SW480 (cell line): ENCODE data around the gene WDR59.
"Not testable (repeated sequence)": the region's sequence is repeated elsewhere in the genome, so short reads cannot be mapped to it uniquely, and the experiment has no call there.

ENCODE experiments used
- DNase-seq: peaks from one replicate; pipeline ENCODE4 v3.0.0-alpha.2; 2016; ENCODE audit warnings: low spot score

WDR59 gene

DNA sequence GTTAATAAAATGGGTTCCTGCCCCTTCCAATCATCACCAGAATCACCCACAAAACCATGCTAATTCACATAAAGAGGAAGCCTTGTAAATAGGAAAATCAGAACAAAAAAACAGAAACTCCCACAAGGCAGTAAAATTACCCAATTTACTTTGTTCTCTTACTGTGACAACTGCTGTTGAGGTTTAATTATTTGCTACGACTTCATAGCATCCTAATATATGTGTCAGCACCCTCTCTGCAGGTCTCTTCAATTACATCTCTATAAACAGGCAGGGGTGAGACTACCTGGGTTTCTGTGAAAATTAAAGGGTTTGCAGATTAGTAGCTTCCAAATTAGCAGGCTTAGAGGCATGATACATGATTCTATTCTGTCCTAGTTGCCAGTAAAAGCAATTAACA is 2.7 kb downstream of the WDR59 start:
- DNase-seq: no peak

DNA sequence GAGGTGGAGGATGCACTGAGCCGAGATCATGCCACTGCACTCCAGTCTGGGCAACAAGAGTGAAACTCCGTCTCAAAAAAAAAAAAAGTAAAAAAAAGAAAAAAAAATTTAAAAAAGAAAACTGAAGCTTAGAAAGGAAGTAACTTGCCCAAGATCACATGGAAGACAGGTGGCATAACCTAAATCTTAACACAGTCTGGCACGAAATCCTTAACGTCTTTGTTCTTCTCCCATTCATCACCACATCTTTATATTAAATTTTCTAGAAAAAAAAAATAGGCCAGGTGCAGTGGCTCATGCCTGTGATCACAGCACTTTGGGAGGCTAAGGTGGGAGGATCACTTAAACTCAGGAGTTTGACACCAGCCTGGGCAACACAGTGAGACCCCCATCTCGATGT is 9.3 kb downstream of the WDR59 start:
- no peak for DNase-seq

DNA sequence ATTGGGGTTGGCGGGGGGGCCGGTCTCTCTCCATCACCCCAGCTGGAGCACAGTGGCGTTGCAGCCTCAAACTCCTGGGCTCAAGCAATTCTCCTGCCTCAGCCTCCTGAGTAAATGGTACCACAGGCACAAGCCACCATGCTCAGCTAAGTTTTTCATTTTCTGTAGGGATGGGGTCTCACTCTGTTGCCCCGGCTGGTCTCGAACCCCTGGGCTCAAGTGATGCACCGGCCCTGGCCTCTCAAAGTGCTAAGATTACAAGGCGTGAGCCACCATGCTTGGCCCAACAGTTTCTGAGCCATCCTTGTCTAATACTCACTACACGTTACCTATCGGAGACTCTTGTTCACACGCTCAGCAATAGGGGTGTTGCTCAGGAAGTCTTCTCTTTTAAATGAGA is 11.6 kb downstream of the WDR59 start:
- no peak for DNase-seq

DNA sequence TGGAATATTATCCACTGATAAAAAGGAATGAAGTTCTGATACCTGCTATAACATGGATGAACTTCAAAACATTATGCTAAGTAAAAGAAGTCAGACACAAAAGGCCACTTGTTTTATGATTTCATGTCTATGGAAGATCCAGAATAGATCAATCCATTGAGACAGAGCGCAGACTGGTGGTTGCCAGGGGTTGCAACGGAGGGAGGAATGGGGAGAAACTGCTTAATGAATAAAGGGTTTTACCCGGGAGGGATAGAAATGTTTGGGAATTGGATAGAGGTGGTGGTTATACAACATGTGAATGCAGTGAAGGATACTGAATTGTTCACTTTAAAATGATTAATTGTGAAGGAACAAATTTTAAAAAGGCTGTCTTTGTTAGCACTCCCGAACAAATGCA is 30.2 kb downstream of the WDR59 start:
- DNase-seq: no peak

DNA sequence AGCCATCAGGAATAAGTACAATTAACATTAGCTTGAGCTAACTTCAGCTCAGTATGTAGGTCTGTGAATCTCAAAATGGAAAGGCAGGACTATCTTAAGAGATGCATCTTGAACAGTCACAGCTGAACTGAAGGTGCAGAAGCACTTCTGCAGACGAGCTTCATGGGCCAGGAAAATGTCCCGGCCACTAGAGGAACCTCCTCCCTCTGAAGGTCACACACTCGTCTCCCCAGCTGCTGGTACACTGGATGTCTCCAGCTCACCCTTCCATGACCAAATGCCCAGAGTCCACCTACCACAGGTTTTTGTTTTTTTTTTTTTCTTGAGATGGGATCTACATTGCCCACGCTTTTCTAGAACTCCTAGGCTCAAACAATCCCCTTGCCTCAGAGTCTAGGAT is 33.2 kb downstream of the WDR59 start:
- no peak for DNase-seq

DNA sequence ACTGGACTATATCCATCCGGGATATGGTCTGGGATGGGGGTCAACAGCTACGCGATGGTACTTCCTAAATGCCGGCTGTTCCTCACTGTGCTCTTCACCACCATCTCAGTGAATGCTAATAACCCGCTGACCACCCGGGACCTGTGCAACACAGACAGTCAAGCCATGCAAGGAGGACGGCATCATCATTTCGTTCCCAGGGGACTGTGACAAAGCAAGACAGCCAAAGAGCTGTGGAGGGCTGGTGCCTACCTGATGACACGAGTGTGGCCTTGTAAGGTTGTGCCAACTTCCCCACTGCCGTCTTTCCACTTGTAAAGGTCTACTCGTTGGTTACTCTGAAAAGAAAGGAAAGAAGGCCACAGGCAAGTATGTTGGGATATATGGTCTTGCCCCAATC is 33.7 kb downstream of the WDR59 start:
- no peak for DNase-seq

DNA sequence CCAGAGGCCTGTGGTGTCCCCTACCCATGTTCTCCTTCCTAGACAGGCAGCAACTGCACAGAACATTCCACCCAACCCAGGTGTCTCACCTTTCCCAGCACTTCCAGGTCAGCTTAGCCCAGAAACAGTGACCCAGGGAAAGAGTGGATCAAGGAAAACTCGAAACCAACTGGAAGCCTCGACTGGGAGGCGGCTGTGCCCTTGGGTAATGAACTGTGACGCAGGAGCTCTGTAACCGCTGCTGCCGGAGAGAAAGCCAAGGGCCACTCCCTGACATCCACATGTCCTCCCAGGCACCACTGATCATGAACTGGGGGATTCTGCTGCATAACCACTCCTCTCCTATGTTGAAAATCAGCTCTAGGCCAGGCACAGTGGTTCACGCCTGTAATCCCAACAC is 34.4 kb downstream of the WDR59 start:
- no peak for DNase-seq

DNA sequence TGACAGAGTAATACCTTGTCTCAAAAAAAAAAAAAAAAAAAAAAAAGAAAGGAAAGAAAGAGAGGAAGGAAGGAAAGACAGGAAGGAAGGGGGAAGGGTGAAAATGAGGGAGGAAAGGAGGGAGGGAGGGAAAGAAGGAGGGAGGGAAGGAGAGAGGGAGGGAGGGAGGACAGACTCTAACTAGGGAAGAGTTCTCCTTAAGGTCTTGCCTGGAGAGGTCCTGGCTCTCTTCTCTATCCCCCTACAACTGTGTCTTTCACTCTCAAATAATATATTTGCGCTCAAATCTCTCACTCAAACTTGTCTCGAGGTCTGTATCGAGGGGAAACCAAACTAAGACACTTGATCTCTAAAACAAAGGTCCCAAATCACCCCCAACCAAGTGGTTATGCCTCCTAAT is 35.6 kb downstream of the WDR59 start:
- no peak for DNase-seq

DNA sequence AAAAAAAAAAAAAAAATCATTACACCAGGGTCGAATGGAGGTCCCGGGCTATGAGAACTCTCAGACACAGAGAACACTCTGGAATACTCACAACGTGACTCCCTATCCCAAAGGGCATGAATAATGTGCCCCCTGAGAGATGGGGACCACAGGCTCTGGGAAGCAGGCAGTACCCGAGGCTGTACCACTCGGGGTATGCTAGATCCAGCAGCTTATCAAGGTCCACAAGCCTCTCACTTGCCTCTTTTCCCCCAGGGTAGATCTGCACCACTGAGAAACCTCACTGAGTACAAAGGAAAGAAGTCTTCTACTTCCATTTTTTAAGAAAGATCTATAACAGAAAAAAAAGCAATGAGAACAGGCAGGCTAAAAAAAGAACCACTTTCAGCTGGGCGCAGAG is 40.5 kb downstream of the WDR59 start:
- DNase-seq: no peak

DNA sequence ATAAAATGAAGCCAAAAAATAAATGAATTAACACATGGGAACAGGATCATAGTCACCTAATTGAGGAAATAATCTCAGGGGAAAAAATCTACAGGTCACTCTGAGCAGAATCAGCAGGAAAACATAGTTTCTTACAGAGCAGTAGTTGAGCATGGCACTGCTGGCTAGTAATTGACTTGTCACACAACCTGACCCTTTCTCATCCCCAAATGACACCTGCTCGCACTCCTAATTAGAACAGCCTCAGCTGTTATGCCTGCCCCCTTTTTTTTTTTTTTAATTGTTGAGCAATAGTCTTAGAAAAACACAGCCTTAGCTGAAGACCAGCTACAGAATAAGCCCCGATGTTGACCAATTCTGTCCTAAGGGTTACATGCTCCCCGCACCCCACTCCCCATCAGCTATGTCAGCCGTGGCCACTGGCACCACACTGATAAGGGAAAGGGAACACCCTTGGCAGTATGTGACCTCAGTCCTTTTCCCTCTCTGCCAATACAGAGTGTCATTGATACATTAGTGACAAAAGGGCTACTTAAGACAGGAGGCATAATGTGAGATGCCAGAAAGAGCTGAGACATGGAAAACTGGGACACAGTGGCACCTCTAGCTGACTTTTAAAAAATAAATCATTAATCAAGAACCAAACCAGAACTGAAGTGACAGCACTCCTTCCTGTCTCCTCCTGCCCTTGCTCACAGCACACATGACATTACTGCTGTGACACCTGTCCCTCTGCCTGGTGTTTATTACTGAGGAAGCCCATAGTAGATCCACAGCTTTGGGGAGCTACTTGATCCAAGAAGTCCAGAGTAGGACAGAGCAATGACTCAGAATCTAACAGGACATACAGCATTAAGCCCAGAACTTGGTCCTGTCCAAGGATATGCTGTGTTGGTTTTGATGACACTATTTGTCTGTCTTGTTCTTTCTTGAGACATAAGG is 41.7 kb downstream of the WDR59 start:
- no peak for DNase-seq

DNA sequence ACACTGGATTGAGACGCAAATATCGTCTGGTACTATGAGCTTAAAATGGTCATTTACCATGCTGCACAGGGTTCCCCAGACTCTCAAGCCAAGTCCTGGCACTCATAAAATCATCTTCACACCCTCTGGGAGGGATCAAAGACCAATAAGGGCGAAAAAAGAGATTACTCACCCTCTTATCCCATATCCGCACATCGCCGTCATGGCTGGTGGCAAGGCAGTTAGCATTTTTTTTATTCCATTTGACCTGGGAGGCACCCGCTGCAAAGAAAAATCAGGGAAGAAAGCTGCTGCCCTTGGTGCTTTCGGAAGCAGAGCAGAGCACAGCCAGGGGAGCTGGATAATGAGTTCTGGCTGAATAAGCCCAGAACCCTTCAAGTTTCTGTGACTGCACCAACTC is 42.4 kb downstream of the WDR59 start:
- DNase-seq: no peak

DNA sequence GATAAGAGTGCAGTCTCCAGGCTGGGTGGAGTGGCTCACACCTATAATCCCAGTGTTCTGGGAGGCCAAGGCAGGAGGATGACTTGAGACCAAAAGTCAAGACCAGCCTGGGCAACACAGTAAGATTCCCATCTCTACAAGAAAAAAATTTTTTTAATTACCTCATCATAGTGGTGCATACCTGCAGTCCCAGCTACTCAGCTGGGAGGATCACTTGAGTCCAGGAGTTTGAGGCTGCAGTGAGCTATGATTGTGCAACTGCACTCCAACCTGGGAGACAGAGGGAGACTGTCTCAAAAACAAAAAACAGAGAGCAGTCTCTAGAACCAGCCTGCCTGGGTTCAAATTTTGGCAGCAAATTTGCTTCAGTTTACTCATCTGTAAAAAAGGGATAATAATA is 45.2 kb downstream of the WDR59 start:
- no peak for DNase-seq

DNA sequence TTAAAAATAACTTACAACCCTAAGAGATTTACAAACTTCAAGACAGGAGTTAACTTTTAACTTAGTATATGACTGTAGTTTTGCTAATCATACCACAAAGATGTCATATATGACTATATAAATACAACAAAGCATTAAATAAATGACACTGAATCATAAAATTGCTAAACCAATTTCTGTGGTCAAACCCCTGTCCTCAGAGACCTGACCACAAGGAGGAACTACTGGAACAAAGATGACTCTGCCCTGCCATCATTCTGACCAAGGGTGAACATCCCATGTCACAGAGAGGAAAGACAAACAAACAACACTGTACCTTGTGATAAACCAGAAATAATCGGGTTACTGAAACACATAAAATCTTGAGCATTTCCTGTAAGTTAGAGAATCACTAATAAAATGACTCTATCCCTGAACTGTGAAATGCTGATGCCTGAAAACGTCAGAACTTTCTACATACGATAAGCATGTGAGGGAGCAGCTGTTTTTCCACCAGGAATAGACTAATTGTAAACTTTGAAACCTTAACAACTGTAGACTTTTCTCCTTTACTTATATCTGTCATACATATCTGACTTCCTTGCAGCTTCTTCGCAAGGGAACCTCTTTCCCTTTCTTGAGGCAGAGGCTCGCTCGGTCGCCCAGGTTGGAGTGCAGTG is 47.9 kb downstream of the WDR59 start:
- peak; percentile 29 for DNase-seq

DNA sequence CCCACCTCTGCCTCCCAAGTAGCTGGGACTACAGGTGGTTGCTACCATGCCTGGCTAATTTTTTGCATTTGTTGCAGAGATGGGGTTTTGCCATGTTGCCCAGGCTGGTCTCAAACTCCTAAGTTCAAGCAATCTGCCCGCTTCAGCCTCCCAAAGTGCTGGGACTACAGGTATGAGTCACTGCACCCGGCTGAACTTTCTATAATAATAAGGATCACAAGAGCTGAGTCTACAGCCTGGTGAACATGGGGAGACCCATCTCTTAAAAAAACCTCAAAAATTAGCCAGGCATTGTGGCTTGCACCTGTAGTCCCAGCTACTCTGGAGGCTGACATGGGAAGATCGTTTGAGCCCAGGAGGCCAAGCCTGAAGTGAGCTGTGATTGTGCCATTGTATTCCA is 53.5 kb downstream of the WDR59 start:
- no peak for DNase-seq

DNA sequence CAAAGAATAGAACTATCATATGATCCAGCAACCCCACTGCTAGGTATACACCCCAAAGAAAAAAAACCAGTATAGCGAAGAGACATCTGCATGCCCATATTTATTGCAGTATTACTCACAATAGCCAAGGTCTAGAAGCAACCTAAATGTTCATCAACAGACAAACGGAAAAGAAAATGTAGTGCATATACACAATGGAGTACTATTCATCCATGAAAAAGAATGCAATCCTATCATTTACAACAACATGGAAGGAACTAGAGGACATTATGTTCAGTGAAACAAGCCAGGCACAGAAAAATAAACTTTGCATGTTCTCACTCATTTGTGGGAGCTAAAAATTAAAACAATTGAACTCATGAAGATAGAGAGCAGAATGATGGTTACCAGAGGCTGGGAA is 55.3 kb downstream of the WDR59 start:
- DNase-seq: no peak

DNA sequence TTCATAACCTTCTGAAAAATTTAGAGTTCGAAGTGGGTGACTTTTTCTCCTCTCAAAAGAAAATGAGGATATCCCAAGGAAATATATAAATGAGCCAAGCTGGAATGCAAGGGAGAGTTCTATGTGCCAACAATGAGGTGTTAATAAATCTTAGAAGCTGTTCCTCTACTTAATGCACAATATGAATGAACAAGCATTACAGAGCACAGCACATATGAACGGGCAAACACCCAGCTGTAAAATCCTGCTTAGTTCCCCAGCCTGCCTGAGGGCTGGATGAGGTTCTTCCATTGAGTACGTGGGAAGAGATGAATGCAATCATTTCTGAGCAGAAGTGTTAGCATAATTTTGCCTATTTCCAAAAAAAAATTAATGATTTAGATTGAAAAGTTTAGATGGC is 58.1 kb downstream of the WDR59 start:
- DNase-seq: no peak

DNA sequence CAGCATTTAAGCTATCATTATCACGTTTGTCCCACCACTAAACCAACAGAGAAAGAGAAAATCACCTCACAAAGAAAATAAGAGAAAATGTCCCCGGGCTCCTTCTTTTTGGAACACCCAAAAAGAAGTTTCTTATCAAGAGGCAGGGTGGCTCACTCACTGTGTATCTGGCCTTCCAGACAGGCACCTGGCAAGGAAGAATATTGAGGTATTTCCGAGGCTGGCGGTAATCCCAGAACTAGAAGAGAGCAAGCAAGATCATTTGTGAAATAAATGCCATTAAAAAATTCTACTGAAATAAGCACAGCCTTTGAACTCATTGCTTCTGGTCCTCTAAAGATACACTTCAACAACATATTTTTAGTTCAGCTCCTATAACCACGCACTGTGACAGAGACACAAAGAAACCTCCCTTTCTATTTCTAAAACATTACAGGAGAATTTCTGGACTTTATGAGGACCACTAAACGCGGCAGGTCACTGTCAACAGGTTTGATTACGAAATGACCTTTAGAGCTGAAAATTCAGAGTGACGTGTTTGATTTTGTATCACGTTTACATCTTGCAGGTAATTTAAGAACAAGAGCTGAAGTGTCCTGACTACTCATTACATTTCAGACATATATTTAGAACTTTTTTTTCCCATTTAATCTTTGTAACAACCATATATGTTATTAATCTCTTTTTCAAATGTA is 61.0 kb downstream of the WDR59 start:
- DNase-seq: no peak

DNA sequence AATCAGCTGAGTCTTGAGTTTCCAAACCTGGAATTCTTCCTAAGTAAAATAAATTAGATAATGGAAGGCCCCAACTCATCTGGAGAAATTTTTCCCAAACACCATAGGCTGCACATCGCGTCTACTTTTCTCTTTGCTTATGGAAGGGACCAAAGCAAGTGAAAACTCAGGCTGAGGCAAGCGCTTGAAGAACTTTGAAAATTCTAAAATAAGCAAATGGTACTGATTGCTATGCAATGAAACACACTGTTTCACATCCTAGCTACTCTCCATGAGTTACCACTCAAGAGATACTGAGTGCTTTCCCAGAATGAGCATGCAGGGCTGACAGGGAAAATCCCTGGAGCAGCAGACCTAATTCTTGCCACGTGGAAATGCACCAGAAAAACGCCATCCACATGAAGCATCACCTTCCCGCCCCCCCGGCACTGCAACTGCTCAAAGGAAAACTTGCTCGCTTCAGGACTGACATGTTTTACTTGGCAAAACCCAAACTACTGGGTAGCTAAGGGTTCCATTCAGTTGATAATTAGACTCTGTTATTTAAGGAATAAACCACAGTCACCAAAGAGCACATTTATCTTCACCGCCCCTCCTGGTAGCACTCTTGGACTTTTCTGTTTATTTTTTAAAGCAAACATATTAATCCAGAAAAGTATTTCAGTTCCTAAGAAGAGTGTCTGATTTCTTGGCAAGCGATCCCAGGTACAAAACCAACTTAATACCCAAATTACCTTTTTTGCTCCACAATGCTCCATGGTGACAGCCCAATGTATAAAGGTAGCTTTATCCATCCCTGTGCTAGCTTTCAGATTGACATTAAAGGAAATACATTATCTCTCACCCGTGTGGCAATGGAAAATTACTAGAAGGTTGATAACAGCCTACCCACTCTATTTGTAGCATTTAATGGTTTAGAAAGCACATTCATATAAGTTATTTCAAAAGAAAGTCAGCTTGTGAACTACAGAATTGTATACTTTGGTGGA is 62.5 kb downstream of the WDR59 start:
- no peak for DNase-seq

DNA sequence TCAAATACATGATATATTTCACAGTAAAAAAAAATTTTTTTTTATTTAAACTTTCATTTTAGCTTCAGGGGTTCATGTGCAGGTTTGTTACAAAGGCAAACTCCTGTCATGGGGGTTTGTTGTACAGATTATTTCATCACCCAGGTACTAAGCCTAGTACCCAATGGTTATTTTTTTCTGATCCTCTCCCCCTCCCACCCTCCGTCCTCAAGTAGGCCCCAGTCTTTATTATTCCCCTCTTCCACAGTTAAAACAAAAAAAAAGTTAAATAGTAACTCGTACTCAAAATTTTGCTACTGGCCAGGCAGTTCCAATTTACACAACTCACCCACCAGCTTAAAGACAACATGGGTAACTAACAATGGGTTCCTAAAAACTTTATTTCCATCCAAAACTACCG is 63.9 kb downstream of the WDR59 start:
- DNase-seq: no peak

DNA sequence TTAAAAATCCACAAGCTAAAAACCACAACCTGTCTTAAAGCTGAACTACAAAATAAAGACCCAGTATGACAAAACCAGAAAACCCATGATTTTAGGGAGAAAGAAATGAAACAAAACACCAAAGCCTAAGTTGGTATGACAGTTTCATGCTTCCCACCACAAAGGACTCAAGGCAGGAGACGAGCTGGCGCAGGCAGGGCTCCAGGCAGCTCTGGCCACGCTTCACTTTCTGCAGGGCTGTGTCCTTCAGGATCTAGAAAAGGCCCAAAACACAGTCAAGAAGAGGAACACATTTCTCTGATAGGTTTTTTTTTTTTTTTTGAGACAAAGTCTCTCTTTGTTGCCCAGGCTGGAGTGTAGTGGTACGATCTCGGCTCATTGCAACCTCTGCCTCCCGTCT is 75.3 kb downstream of the WDR59 start:
- no peak for DNase-seq

DNA sequence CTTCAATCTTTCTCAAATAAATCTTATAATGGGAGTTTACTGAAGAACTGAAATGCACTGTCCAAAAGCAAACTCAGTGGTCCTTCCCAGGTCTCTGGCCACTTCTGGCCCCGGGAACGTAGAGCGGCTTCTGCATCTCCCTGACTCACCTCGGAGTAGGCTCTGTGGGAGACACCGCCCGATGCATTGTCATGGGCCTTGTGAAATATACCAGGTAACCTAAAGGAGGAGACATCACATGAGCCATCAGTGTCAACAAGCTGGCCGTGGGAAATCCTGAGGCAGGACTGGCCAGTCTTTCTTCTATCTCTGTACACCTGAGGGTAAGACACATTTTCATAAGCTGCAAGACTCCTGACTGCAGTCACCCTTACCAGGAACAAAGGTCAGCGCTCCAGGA is 76.2 kb downstream of the WDR59 start:
- not testable (repeated sequence) for DNase-seq
